HG02885 (cell line): ENCODE data around the gene AQP2.
"Not testable (repeated sequence)": the region's sequence is repeated elsewhere in the genome, so short reads cannot be mapped to it uniquely, and the experiment has no call there.

Experiments
- ATAC-seq: cut with Tn5 transposase; IDR thresholded peaks from one replicate; pipeline ENCODE4 v1.9.1; 2021; ENCODE audit warnings: mild to moderate bottlenecking; ENCODE audit not compliant: unreplicated experiment, poor library complexity

AQP2 gene

DNA sequence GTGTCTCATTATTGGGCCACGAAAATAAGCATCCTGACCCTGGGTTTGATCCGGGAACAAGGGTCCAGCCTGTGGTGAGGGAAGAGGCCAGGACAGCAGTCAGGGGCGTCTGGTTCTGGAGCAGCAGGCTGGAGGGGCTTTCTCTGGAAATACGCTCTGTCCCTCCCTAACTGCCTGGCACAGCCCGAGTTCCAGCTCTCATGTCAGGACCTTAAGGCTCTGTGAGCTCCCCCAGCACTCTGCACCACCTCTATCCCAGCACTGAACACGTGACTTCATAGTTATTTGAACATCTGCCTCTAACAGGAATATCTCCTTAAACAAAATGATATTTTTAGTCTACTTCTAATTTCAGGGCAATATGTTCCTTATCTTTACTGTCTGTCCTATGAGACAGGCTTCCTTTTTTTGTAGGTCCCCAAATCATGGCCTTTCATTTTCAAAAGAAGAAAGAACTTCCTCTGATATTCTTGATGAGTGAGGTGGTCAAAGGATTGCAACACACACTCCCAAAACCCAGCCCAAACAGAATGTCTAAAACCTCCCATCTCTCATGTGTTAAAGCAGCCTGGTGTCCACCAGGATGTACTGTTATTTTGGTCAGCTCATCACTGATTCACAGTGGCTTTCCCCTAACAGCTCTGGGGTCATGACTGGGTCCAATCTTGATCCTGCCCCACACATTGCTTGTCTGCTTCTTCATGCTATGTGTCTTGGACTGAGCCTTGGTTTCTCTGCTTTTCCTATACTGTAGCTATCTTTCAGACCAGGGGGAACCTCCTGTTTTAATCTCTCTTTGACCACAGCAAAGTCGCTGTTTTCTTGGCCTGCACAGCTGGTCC, 31.9 kb downstream of the AQP2 start:
- no peak for ATAC-seq

DNA sequence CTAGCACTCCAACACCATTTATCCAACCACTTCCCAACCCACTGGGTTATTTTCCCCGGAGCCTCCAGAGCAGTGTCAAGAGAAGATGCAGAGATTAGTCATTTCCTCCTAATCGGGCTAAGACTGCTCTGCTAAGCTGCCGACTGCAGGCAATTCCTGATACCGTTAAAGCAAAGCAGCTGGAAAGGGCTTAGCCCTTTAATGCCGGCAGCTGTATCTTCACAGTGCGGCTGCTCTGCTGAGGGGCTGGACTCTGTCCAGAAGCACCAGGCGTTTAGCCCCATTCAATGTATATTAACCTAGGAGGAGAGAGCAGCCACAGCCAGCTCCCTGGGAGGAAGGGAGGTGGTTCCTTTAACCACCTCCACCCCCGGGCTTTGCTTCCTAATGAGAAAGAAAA, 33.4 kb downstream of the AQP2 start:
- no peak for ATAC-seq

DNA sequence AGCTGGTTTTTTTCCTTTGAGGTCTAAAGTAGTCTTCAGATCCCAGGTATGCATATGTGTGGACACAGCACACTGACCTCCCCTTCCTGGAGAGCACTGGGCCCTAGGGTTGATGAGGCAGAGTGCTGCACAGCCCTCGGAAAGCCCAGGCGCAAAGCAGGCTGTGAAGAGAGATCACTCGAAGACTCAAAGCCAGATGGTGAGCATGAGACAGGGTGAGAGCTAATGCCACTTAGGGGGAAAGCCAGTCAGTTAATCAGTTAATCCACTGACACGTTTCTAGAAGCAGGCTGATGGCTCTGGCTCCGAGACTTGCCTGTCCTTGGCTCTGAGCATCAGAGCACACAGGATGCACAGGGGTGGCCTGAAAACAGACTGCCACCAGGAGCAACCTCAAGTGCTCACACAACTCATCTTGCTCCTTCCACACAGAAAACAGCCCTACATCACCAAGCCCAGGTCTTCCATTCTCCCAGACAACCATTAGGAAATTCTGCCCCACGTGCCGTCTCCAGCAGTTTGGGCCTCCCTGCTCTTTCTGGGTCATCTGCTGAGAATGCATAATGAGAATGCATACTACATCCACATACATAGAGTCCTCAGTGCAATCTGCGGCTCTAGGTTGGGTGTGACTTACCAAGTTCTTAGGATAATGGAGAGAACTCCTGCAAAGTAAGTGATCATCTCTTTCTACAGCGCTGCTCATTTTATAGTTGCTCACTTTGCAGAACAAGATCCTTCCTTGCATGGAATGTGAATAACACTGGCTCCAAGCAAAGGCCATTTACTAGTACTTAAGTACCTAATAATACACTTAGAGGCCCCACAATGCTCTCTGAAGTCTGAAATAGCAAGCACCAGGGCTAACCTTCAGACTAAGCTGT, 34.2 kb downstream of the AQP2 start:
- no peak for ATAC-seq

DNA sequence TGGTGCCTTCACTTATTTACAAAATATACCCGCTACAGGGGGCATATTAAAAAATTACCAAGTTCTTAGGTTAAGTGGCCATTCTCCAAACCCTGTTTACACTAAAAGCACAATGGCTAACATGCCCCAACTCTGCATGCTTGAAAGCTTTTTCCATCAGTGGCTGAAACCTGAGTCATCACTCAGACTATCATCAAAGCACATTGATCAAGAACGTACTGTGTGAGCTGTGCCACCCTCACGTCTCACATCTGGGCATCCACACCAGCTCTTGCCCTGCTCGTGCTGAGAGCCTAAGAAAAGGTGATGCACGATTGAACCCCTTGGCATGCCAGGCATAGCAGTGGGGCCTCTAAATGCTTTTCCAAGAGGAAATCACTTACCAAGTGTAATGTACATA, 35.4 kb downstream of the AQP2 start:
- ATAC-seq = no peak

DNA sequence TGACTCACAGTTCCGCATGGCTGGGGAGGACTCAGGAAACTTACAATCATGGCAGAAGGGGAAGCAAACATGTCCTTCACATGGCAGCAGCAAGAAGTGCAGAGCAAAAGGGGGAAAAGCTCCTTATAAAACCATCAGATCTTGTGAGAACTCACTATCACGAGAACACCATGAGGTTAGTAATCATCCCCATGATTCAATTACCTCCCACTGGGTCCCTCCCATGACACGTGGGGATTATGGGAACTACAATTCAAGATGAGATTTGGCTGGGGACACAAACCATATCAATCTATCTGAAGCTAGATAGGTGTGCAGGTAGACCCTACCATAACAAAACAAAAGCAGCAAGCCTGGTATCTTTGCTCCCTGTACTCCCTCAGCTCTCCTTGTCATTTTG, 35.9 kb downstream of the AQP2 start:
- ATAC-seq = not testable (repeated sequence)

DNA sequence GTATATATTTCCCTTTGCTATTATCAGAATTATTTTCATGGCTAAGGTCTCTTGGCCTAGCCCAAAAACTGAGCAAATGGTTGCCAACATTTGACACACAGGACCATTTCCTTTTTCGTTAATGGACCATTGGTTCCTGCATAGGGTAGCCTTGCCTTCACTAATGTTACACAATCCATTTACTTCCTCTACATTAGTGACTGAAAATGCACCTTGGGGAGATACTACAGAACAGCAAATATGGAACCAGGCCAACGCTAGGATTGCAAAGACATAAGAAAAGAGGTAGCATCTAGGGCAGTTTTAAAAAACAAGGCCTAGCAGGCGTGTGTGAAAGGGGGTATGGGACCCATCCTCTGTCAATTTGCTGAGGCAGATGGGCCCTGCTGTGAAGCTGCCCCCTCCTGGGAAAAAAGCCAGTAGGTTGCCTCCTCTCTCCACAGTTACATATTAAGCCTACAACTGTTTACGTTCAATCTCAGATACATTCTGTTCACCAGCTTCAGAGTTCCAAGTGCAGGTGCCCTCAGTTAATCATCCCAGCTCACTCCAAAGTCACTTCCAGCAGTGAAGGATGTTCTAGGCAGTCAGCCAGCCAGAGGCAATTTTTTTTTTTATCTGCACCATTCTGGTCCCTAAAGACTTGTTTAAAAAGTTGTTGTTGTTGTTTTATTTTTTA, 37.2 kb downstream of the AQP2 start:
- no peak for ATAC-seq

DNA sequence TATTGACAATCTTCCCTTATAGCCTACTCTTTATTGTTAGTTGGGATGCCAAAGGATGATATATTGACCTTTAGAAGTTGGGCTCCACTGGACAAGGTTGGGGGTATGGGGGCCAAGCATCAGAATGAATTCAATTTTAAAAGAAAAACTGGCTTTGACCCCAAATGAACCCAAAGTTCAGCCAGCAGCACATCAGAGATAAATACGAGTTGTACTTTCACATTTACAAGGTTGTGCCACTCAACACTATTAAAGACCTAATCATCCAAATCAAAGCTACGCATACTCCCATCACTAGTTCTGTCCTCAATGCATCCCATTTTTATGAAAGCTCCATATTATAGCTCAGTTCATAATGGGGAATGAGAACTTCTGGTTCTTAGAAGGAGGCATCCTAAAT, 38.9 kb downstream of the AQP2 start:
- ATAC-seq = not testable (repeated sequence)

DNA sequence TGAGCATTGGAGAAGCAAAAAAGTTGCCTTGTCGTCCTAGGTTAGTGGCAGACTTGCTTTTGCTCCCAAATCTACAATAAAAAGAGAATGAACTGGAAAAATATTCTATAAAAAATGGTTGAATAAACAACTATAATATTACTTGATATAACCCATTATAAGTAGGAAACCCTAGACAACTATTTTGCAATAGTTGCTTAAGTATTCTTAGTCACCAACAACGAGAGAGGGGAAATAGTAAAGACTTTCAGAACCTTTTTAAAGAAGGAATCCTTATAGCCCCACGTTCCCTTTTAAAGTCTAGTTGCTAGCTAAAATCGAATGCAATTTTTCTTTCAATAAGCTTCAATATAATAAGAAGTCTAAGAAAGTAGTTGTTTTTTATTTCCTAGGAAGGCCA, 39.7 kb downstream of the AQP2 start:
- ATAC-seq = no peak

DNA sequence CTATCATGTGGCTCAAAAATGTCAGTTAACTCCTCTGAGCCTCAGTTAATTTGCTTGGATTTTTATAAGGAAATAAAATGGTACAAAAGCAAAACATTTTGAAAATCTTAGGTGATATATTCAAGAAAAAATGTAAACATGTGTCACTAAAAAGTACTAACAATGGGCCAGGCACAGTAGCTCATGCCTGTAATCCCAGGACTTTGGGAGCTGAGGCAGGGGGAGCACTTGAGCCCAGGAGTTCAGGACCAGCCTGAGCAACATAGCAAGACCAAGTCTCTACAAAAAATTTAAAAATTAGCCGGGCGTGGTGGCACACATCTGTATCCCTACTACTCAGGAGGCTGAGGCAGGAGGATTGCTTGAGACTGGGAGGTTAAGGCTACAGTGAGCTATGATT, 47.9 kb downstream of the AQP2 start:
- no peak for ATAC-seq

DNA sequence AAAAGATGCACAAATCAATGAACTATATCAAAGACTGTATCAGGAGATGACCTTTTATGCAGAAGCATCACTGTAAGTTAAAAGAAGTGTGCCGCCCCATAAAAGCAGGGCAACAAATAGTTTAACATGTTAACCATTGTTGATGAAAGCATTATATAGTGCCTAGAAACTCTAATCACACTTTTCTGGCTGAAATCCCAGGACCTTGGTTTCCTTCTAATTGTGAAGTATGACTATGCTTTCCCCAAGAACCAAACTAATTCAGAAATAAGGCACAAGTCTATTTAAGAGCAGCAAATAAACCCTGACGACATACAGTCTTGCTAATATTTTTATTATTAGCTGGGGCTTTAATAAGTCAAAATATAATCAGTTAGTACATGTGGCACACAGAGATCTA, 53.1 kb downstream of the AQP2 start:
- no peak for ATAC-seq

DNA sequence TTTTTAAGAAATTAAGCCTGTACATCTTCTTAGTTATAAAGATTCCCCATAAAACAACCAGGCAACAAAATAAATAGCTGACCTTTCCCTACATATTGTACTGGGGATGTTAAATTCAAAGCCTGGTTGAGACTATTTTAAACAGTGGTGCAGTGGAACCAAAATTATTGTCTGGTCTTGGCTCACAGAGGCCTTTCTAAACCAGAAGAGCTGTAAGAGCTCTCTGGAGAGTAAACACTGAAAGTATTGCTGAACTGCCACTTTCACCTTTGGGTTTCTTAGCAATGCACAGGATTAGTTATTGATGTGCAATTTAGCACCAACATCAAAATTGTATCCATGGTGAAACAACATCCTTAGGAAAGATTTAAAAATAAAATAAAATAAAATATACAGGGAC, 54.2 kb downstream of the AQP2 start:
- ATAC-seq = no peak

DNA sequence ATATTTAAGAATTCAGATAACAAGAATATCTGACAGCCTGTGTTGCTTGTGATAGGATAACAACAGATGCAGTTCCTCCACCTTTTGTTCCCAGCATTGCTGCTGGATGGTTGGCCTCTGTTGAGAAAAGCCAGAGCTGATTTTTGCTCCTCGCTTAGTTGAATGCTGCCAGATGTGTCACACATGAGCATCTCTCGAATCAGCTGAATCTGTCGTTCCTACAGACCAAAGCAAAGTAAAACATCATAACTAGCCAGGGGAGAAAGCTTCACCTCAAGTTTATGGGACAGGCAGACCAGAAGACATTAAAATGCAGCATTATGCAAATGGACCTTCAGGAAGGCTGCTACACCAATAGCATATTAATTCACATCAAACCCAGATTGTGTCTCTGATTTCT, 54.6 kb downstream of the AQP2 start:
- ATAC-seq = no peak

DNA sequence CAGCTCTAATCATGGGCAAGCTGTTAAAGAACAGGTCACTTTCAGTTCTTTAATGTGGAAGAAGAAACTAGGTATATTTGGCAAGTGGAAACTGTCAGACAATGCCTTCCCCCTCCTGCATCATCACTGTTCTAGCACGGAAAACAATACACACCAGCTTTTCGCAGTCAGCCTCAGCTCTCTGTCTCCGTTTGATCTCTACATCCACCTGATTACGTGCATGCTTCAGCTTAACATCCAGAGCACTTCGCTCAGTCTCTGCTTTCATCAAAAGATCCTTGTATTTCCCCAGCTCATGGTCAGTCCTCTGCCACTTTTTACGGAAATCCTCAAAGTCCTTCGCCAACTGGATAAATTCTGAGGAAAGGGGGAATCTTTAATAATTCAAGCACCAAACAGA, 55.7 kb downstream of the AQP2 start:
- ATAC-seq = no peak

DNA sequence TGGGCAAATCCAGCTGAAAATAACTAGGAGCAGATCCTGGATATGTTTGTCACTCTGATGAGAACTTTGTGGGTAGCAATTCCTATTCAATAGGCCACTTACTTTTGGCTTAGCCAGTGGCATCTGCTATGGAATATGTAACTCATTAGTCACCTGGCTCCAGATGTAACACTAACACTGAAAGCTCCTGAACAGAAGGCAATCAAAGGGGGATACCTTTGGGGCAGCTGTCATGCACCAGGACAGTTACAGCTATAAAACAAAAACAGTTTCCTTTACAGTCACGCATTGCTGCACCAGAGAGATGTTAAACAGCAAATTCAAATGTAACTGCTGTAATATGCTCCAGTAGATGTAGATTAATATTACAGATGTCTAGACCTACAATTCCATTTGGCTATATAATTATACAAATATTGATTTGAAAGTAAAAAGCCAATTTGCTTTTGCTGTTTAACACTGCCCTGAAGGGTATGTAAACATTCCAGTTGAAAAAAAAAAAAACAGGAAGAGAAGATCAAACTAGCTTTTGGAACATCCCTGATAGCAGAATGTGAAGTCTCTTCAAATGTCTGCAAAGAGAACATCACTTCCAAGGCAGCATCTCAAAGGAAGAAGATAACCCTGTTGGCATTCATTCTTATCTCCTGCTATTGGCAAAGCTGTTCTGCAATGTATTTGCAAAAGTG, 56.4 kb downstream of the AQP2 start:
- ATAC-seq = no peak
